ENCODE results near the gene APOL1. TPM values are rescaled to one million over a fixed set of nuclear protein-coding genes. Genes with fewer than 3 reads are reported as not detected.

APOL1 gene
- total RNA-seq, 1 donor from 2014 or later = 22.1 TPM

Small RNAs within 50 kb of the gene (microRNA-seq; reads per million reads assigned to microRNA genes)
- gene MIR6819 = not detected

Other genes starting within 250 kb of the APOL1 start
- gene RBFOX2, start 224.3 kb upstream of the APOL1 start, total RNA-seq = 84.4 TPM
- 31.7 TPM for gene APOL3, start 92.4 kb upstream of the APOL1 start, total RNA-seq
- 6.9 TPM for gene APOL4, start 51.3 kb upstream of the APOL1 start, total RNA-seq
- gene APOL2, start 13.6 kb upstream of the APOL1 start, total RNA-seq = 67.0 TPM
- 180 TPM for gene MYH9, start 134.8 kb downstream of the APOL1 start, total RNA-seq
- 127 TPM for gene TXN2, start 228.5 kb downstream of the APOL1 start, total RNA-seq